Measurements from ENCODE around the gene AWAT2.

- TF ChIP-seq CTCF (IDR thresholded peaks at IDR 0.05) (no peak), POLR2A (IDR thresholded peaks at IDR 0.05) (no peak), EP300 (IDR thresholded peaks at IDR 0.05) (no peak)
Measured at GRCh38 chrX:70016513-70016912, 33.2 kb downstream of the AWAT2 start.
